ENCODE data around the gene BCAP31.

DNA sequence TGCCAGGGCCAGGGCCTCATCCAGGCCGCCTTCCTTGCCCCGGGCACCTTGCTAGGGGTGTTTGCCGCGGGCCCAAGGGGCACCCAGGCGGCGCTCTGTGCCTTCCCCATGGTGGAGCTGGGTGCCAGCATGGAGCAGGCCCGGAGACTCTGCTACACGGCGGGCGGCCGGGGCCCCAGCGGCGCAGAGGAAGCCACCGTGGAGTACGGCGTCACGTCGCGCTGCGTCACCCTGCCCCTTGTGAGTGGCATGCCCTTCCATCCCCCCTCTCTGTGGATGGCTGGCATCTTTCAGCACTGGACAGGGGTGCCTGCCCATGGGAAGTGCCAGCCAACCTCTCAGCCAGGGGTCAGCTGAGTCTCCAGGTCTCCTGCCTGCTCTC lies 43.5 kb upstream of the BCAP31 start:
- TF ChIP-seq, protein P1, sequence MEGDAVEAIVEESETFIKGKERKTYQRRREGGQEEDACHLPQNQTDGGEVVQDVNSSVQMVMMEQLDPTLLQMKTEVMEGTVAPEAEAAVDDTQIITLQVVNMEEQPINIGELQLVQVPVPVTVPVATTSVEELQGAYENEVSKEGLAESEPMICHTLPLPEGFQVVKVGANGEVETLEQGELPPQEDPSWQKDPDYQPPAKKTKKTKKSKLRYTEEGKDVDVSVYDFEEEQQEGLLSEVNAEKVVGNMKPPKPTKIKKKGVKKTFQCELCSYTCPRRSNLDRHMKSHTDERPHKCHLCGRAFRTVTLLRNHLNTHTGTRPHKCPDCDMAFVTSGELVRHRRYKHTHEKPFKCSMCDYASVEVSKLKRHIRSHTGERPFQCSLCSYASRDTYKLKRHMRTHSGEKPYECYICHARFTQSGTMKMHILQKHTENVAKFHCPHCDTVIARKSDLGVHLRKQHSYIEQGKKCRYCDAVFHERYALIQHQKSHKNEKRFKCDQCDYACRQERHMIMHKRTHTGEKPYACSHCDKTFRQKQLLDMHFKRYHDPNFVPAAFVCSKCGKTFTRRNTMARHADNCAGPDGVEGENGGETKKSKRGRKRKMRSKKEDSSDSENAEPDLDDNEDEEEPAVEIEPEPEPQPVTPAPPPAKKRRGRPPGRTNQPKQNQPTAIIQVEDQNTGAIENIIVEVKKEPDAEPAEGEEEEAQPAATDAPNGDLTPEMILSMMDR (IDR thresholded peaks at IDR 0.05): no peak
- TF ChIP-seq POLR2A (IDR thresholded peaks at IDR 0.05) (no peak), EP300 (IDR thresholded peaks at IDR 0.05) (no peak), POLR2AphosphoS5 (IDR thresholded peaks at IDR 0.05) (no peak)

Measured in sigmoid colon (tissue), 4 donors.